ENCODE measurements around the gene NHEJ1.

The NHEJ1 gene

DNA sequence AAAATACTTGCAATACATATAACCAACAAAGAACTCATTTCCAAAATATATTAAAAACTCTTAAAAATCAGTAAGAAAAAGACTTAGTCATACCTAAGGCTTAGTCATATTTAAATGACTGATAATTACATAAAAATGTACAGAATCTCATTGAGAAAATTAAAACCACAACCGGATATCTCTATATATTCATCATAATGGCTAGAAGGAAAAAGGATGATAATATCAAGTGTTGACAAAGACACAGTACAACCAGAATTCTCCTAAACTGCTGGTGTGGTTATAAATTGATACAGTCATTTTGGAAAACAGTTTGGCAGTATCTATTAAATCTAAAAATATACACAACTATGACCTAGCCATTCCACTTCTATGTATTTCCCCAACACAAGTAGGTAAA is 72.8 kb downstream of the NHEJ1 start:
- DNase-seq (ENCODE audit: low spot score): no peak

DNA sequence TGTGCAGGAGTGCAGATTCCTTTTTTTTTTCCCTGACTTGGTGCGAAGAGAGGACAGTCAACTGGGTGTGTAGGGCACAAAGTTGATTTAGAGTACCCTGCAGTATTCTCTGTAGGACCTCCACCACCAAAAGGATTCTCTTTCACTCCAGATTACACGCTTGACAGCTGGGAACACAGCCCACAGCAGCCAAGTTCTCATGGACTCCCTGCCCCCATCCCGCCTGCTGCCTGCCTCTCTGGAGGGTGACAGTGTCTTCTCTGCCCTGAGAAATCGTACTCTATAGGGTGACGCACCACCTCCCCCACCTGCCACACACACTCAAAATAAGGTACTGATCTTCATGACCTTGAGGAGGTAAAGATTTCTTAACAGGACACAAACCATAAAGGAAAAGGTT is 73.3 kb downstream of the NHEJ1 start:
- no peak for DNase-seq (ENCODE audit: low spot score)

DNA sequence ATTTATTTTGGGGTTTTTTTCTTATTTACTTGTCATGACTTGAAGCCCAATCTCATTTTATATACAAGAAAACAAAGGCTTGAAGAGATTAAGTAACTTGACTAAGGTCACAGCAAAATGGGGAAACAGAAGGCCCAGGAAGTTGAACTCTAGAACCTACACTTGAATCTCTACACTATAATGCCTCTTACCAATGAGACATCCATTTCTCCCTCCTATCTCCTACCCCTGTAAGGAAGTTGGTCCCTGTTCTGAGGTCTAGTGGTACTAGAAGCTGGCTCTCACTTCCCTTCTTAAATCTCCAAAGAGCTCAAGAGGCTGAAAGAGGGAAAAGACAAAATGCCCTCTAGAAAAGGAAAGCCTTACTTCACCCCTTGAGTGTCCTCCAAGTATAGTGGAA is 74.4 kb downstream of the NHEJ1 start:
- DNase-seq (ENCODE audit: low spot score): no peak

DNA sequence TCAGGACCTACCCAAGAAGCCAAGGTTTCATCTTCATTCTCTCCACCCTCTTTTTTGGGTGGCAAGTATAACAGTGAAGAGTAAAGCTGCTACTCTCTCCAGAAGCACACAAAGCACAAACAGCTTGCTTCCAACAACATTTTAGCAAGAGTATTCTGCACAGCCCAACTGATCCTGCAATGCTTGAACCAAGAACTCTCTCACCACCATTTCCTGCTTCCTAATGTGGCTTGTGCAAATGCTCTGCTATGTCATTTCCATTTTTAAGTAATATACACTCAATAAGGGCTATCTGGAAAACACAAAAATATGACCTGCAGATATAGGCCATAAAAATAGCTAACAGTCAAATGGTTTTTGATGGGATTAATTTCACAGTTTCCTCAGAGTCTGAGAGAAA is 75.8 kb downstream of the NHEJ1 start:
- DNase-seq (ENCODE audit: low spot score): no peak

DNA sequence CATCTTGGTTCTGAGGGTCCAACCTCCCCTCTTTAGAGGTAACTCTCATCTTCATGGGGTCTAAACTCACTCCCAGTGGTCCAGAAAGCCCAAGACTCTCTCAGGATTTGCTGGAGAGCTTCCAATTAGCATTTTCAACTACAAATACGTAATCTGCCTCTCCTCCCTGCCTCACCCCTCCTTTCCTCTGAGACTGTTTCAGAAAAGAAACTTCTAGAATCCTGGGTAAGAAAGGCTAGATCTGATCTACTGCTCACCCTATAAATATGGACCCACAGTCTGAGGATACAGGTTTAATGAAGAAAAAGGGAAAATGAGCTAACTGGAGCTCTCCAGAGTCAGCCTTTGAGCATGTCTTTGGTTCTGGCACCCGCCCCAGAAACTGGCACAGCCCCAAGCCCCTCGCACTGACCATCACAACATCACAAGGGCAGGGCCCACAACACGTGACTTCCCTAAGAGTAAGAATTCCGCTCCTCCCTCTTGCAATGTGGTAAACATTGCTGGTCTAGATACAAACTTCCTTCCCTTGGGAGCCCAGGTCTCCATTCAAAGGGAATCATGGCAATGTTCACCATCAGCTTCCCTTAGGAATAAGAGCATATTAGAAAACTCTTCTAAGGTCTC is 78.2 kb downstream of the NHEJ1 start:
- no peak for DNase-seq (ENCODE audit: low spot score)

DNA sequence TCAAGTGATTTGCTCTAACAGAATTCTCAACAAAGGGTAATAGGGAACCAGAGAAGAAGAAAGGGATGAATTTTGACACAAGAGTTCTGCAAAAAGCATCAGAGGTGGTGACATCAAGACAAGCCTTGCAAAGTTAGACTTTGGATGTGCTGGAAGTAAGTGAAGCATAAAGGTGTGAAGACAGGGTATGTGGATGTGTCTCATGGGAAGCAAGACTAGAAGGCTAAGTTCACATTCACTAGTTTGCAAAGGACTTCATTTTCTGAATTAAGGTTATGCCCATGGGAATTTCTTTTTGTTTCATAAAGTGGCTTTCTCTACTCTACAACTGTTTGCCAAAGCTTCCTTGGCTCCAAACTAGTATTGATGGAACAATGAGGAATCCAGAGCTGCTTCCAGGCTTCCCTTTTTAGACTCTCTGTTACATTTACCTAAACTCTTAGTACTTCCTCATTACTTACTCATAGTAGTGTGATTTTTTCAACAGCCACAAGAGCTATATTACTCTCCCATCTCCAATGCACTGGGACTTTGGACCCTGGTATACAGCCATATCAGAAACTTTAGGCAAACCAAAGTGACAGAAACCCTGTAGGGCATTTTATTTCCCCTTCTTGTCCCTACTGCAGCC is 78.8 kb downstream of the NHEJ1 start:
- DNase-seq (ENCODE audit: low spot score): no peak

DNA sequence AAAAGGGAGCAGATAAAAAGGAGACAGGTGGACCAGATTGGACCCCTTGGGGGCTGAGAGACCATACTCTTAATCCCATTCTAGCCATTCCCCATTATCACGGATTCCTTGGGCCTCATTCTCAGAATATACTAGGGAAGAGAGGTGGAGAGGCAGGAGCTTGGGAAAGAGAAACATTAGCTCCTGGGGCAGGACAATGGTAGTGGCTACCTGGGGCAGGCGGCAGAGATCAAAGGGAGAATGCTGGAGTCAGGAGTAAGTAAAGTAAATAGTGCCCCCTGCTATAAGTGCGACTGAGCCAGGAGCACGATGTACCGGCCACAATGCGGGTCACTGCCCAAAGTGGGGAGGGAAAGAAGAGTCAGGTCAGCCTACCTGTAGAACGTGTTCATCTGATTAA is 79.5 kb downstream of the NHEJ1 start:
- DNase-seq (ENCODE audit: low spot score): no peak

DNA sequence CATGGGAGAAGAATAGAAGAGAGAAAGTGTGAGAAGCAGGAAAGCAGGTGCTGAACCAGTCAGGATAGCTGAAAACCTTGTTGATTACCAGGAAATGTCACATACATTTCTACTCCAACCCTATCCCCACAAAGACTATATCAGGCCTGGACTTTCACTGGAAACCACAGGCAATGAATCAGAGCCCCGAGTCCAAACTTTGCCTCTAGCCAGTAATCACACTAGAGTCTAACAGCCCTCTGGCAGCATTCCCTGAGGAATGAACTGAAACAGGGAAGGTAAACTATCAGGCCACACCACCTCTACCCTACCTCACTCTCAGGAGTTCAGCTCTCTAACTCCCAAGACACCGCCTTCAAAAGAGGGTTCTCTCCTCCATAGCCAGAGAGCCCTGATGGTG is 81.2 kb downstream of the NHEJ1 start:
- DNase-seq (ENCODE audit: low spot score): peak; percentile 38

DNA sequence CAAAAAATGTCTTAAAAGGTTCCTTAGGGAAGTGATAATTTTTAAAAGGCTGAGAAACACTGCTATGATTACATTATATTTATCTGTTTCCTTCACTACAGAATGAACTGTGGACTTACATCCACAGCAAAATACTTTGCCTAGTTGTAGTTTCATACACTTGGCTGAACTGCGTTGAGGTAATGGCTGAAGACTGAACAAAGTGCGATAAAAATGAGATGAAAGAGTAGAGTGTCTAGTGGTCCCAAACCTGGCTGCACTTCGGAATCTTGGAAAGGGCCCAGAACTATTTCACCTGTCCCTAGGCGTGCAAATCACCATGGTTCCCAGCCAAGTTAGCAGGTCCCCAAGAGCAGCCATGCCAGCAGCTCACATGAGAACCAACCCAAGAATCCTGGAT is 81.7 kb downstream of the NHEJ1 start:
- no peak for DNase-seq (ENCODE audit: low spot score)

DNA sequence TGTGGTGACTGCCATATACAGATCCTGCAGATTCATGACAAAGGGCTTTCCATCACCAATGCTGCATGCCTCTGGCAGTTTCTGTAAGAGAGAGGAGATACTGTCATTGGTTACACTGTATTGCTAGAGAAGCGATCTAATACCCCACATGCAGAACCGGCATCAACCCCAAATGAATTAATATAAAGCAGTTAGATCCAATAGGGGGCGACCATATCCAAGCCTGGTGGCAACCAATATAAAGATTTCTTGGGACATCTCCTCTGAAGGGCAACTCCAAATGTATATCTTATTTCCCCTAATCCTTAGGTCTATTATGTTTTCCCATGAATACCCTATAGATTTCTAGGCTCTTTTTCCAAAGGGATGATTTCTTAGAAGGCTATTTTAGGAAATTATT is 82.5 kb downstream of the NHEJ1 start:
- DNase-seq (ENCODE audit: low spot score): no peak

DNA sequence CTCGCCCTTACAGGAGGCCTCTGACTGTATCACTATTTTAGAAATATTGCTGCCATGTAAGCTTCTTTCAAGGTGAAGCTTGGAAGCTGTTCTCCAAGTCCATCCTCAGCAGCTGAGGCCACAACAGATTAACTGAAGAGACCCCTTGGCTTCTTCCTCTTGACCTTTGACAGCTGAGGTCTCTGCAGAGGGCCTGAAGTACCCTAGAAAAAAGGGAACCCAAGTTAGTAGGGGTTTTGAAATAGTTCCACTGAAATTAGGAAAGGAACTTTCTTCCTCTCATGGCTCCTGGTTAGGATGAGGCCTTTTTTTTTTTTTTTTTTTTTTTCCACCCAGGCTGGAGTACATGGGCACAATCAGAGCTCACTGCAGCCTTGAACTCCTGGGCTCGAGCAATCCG is 84.4 kb downstream of the NHEJ1 start:
- no peak for DNase-seq (ENCODE audit: low spot score)

DNA sequence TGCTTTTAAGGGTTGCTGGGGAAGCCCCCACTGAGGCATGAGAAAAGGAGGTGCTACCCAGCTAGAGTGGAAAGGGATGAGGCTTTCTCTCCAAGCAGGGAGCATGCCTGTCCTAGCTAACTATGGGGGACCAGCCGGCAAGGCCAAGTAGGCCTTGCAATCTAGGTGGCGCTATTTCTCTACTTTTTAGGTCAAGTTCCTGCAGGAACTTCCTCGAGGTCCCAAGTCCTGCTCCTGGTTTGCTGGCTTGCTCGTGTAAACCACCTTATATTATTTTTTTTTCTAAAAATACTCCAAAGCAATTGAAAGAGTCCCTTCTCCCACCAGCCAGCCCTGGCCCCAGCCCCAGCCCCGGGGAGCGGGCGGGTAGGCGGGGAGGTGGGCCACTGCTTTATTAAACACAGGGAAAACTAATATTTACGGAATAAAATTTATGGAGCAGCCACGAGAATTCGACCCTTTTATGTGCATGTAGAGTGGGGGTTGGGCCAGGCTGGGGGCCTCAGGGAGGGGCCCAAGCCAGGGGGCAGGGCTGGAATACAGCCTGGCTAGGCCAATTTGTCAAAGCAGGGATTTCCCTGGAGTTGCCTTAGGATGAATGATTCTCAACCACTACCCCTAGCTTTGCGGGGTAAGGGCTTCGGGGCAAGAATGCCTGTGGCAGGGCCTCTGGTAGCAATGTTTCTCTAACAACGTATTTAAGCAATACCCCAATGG is 87.0 kb downstream of the NHEJ1 start:
- DNase-seq (ENCODE audit: low spot score): peak; percentile 66

DNA sequence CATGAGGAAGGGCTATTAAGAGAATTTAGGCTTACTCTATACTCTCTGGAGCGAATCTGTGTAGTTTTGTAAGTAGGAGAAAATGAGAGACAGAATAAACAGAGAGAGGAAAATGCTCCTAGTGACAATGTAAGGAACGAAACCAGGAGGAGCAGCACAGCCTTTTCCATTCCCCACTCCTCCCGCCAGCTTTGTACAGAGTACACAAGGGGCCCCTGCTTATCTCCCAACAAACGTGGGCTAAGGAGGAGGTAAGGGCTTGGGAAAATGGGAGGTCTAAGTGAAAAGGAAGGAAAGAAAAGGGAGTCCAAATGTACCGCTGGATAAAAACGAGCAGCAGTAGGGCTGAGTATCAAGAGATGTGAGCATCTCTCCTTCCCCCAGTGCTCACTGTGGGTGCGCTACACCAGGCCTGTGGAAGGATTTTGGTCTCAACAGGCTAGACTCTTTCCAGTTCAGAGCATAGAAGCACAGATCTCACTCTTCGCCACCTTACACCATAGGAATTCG is 87.8 kb downstream of the NHEJ1 start:
- DNase-seq (ENCODE audit: low spot score): no peak

DNA sequence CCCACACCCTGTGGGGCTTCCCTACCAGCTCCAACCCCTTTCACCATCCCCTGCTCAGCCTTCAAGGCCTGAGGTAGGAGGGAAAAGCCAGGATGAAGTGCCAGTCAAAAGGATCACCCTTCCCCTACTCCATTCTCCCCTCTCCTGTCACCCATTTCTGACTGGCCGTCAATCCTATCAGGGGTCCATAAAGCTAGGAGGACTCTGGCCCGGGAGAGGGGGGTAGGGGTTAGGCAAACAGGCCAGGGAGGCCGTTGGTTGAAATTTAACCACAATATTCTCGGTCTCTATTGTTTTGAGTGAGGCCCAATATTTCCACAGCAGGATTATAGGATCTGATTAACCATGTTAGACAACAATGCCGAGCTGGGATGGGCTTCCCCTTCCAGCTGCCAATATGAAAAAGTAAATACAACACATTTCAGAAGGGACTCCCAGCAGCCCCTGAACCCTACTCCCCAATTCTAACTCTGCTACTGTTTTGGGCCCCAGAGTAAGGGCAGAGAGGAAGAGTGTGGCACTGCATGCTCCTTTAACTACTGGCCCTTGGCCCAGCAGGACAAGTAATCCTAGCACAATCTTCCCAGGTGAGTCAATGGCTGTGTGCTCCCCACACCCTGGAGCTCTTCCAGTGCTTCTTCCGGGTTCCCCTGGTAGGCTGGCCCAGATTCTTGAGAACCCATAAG is 89.3 kb downstream of the NHEJ1 start:
- DNase-seq (ENCODE audit: low spot score): peak; percentile 47

DNA sequence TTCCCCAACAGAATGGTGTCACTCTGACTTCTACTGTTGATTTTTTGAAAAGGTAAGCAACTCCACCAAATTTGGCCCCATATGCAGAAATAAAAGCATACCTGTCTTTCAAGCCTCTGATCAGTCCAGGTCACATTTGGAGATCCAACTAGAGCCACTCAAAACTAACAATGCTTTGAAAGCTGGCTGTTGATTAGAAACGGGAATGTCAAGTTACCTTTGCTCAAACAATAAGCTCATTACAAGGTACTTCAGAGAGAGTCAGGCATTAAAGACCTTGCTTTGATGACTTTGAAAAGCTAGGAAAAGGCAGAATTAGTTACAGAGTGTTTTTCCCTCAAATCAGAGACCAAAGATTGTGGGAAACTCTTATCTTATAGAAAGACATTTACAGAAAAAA is 95.1 kb downstream of the NHEJ1 start:
- DNase-seq (ENCODE audit: low spot score): no peak

DNA sequence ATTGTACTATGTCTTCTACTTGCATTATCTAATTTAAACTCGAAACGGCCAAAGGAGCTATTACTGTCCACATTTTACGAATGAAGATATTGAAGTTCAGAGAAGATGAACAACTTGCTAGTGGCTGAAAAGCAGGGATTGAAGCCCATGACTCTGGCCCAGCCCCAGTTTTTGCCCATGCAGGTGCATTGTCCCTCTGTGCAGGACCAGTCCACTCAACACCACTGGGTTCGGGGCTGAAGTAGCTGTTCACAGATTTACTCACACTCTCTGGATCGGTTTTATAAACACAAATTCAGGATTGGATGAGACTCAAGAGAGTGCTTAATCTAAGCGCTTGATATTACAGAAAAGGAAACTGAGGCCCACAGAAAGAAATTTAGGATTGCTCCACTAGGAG is 98.5 kb downstream of the NHEJ1 start:
- no peak for DNase-seq (ENCODE audit: low spot score)

DNA sequence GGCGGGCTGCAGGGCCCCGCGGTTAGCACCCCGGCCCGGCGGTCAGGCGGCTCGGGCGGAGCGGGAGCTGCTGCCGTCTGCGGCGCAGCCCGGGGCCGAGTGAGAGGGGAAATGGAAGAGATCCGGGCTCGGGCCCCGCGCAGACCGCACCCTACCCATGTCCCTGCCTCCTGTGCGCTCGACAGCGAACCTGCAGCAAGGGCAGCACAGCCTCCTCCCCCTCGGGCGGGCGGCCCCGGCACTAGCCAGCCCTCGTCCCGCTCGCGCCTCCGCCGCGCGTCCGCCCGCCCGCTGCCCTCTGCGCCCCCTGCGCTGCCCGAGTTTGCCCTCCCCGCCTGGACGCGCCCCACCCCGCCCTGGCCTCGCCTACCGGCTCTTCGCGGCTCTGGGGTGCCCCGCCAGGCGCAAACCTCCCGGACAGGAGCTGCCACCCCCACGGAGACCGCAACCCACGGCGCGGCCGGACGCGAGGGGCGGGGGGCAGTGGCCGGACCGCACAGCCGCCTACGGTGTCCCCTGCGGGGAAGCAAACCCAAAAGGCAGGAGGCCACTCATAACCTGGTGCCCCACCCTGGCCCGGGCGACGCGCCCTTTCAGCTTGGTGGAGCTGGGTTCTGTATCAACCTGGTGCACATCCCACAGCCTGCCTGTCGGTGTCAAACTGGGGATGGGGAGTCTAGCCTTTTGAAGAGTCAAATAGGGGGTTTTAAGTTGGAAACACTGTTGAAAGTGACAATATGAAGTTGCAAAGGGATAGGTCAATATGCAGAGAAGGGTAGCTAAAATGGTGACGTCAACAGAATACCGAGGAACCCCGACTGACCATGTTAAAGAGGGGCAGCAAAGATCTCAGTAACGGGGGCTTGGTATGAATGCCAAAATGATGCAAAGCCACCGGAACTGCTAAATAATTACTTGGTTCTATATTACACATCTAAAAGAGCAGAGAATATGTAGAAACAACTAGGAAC is 99.5 kb downstream of the NHEJ1 start, which contains the start of gene IHH:
IHH (minus strand) TSS at position 101 of the 971 bp plus-strand sequence. CDS start 454 bp downstream, outside the sequence.
- peak; percentile 52 for DNase-seq (ENCODE audit: low spot score)

DNA sequence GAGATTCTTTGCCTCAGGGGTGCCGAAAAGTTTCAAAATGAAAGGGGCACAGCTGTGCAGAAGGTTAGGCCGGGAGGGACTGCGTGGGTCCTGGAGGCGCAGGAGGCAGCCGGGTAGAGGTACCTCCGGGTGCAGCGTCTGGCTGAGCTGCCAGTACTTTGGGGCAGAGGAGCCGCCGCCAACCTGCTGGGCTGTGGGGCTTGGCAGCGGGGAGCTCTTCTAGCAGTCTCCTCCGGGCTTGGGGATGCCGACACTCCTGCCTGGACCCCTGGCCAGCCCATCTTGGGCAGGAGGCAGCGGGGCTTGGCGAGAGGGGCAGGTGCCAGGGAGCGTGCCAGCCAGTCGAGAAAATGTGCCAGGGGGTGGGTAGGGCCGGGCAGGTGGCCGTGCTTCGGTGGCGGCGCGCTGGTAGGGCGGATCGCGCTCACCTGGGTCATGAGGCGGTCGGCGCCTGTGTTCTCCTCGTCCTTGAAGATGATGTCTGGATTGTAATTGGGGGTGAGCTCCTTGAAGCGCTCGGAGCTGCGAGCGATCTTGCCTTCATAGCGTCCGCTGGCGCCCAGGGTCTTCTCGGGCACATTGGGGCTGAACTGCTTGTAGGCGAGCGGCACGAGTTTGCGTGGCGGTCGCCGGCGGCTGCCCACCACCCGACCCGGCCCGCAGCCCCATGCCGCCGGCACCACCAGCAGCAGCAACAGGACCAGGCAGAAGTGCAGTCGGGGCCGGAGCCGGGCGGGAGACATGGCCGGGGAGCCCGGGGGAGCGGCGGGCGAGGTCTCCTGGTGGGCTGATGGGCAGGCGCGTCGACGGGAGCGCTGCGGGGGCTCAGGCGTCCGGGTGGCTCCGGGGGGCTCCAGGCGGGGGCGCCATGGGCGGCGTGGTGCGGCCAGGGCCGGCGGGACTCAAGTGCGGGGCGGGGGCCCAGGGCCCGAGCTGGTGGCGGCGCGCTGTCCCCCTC is 100.6 kb downstream of the NHEJ1 start:
- DNase-seq (ENCODE audit: low spot score): peak; percentile 28

DNA sequence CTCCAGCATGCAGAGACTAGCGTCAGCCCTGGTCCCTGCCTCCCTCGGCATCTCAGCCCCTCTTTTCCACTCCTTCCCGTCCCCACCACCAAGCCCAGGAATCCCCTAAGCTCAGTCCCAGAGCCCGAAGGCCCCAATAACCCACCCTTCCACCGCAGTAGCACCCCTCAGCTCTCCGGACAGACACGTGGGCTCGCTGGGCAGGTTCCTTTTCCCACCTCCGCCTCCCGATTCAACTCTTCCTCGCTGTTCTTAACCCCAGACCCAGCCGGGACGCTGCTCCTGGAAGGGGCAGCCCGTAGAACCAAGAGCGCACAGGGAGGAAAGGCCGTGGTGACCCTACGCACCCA is 101.3 kb downstream of the NHEJ1 start:
- no peak for DNase-seq (ENCODE audit: low spot score)
